IPS-20b (cell line): ENCODE results near the gene SP2.
"Not testable (repeated sequence)": the region's sequence is repeated elsewhere in the genome, so short reads cannot be mapped to it uniquely, and the experiment has no call there.

ENCODE experiments used
- H3K27ac ChIP-seq: one replicate; pipeline ENCODE4 v1.5.1; 2013; ENCODE audit warnings: low read length
- H3K27me3 ChIP-seq: 2 replicates; pipeline ENCODE4 v1.6.1; 2013; ENCODE audit warnings: mild to moderate bottlenecking, low read length, inconsistent platforms; ENCODE audit not compliant: insufficient read depth
- H3K36me3 ChIP-seq: 2 replicates; pipeline ENCODE4 v1.6.1; 2013; ENCODE audit warnings: low read depth, mild to moderate bottlenecking, inconsistent platforms, low read length, moderate library complexity; ENCODE audit not compliant: insufficient read depth
- H3K4me1 ChIP-seq: 2 replicates; pipeline ENCODE4 v1.6.1; 2013; ENCODE audit warnings: mild to moderate bottlenecking, control low read depth, inconsistent platforms, low read length, moderate library complexity; ENCODE audit not compliant: insufficient read depth
- H3K4me3 ChIP-seq: 2 replicates; pipeline ENCODE4 v1.5.1; 2013; ENCODE audit warnings: mild to moderate bottlenecking, low read length, inconsistent platforms
- H3K9ac ChIP-seq: 2 replicates; pipeline ENCODE4 v1.6.1; 2013; ENCODE audit warnings: low read depth, mild to moderate bottlenecking, inconsistent platforms, low read length, moderate library complexity
- H3K9me3 ChIP-seq: 2 replicates; pipeline ENCODE4 v1.6.1; 2013; ENCODE audit warnings: mild to moderate bottlenecking, low read depth, low read length, inconsistent platforms; ENCODE audit not compliant: insufficient read depth

SP2 gene

DNA sequence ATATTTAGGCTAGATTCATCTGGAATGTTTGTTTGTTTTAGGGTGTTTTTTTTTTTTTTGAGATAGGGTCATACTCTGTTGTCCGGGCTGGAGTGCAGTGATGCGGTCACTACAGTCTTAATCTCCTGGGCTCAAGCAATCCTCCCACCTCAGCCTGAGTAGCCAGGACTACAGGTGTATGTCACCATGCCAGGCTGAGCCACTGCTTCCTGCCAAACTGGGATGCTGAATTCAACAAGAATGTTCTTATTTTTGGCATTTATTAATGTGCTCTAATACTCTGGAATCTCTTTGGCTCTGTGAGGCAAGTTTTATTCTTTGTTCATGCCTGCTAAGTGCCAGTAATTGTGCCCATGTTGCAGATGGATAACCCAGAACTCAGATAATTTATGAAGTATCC lies 21.5 kb downstream of the SP2 start:
- Histone ChIP-seq H3K27ac (no peak overlapping the region), H3K36me3 (peaks cover 23% of the 10 kb centered on the region), H3K27me3 (no peaks in the 10 kb centered on the region), H3K4me1 (no peaks in the 10 kb centered on the region), H3K4me3 (no peak overlapping the region), H3K9me3 (no peaks in the 10 kb centered on the region), H3K9ac (no peak overlapping the region)

DNA sequence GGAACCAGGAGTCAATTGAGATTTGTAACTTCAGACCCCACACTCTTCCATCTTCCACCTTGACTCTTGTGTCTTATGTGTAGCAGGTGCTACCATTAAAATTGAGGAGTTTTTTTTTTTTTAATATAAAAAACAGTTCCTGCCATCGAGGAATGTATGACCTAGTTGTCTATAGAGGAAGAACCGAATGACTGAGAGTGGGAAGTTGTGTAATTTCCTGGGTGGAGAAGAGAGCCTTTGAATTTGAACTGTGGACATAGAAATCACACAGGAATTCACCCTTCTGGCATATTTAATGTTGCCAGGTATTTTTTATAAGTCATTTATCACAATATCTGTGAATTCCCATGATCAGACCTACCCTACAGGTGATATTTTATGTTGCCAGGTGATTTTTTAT lies 22.0 kb downstream of the SP2 start:
- Histone ChIP-seq H3K4me1 (no peaks in the 10 kb centered on the region), H3K9ac (no peak overlapping the region), H3K9me3 (no peaks in the 10 kb centered on the region), H3K27me3 (no peaks in the 10 kb centered on the region), H3K36me3 (peaks cover 27% of the 10 kb centered on the region), H3K27ac (no peak overlapping the region), H3K4me3 (no peak overlapping the region)

- H3K4me1 ChIP-seq, result no peaks in the 10 kb centered on the region
- no peaks in the 10 kb centered on the region for H3K27me3 ChIP-seq
- no peak overlapping the region for H3K27ac ChIP-seq
- H3K36me3 ChIP-seq, result peaks cover 36% of the 10 kb centered on the region
- H3K9me3 ChIP-seq, result no peaks in the 10 kb centered on the region
- H3K9ac ChIP-seq, result no peak overlapping the region
- no peak overlapping the region for H3K4me3 ChIP-seq
Observed at GRCh38 chr17:47918991-47919390, 23.0 kb downstream of the SP2 start.

DNA sequence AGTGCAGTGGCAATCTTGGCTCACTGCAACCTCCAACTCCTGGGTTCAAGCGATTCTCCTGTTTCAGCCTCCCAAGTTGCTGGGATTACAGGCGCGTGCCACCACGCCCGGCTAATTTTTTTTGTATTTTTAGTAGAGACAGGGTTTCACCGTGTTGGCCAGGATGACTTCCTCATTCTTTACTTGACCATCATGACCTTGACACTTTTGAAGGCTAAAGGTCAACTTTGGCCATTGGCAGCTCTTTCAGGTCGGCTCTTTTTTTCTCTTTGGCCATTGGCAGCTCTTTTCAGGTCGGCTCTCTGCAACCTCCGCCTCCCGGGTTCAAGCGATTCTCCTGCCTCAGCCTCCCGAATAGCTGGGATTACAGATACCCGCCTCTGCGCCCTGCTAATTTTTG lies 23.9 kb downstream of the SP2 start:
- H3K27me3 ChIP-seq, H3K4me3 ChIP-seq, H3K4me1 ChIP-seq, H3K9ac ChIP-seq, H3K9me3 ChIP-seq, H3K27ac ChIP-seq: not testable (repeated sequence)
- H3K36me3 ChIP-seq, result peaks cover 45% of the 10 kb centered on the region

DNA sequence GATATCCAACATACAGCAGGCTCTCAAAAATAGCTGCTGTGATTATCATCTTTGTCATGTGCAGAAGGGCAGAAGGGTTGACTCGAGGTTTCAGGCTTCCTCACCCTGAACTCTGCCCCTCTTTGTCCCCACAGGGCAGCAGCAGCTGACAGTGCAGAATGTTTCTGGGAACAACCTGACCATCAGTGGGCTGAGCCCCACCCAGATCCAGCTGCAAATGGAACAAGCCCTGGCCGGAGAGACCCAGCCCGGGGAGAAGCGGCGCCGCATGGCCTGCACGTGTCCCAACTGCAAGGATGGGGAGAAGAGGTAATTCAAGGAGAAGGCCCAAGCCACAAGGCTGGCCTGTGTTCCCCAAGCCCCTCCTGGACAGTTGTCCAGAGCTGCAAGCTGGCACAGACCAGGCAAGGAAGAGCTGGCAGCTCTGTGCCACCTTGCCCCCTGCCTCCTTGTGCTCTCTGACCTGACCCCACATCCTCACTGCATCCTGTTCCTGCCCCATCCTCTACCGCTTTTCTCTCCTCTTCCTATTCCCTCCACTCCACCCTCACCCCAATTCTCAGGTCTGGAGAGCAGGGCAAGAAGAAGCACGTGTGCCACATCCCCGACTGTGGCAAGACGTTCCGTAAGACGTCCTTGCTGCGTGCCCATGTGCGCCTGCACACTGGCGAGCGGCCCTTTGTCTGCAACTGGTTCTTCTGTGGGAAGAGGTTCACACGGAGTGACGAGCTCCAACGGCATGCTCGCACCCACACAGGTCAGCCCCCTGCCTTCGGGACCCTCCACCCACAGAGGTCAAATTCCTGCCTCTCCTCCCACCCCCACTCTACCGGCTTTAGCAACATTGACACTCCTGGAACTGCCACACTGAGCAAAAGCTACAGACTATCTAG lies 29.0 kb downstream of the SP2 start:
- H3K4me3 ChIP-seq, result no peak overlapping the region
- peaks cover 58% of the 10 kb centered on the region for H3K36me3 ChIP-seq
- H3K9me3 ChIP-seq, result no peaks in the 10 kb centered on the region
- H3K9ac ChIP-seq, result no peak overlapping the region
- no peak overlapping the region for H3K27ac ChIP-seq
- H3K27me3 ChIP-seq, result no peaks in the 10 kb centered on the region
- H3K4me1 ChIP-seq, result no peaks in the 10 kb centered on the region

- Histone ChIP-seq H3K27me3 (no peaks in the 10 kb centered on the region), H3K4me1 (no peaks in the 10 kb centered on the region), H3K9ac (no peak overlapping the region), H3K4me3 (no peak overlapping the region), H3K9me3 (no peaks in the 10 kb centered on the region), H3K27ac (no peak overlapping the region), H3K36me3 (peaks cover 61% of the 10 kb centered on the region)
Observed at GRCh38 chr17:47925678-47925988, 29.6 kb downstream of the SP2 start.

DNA sequence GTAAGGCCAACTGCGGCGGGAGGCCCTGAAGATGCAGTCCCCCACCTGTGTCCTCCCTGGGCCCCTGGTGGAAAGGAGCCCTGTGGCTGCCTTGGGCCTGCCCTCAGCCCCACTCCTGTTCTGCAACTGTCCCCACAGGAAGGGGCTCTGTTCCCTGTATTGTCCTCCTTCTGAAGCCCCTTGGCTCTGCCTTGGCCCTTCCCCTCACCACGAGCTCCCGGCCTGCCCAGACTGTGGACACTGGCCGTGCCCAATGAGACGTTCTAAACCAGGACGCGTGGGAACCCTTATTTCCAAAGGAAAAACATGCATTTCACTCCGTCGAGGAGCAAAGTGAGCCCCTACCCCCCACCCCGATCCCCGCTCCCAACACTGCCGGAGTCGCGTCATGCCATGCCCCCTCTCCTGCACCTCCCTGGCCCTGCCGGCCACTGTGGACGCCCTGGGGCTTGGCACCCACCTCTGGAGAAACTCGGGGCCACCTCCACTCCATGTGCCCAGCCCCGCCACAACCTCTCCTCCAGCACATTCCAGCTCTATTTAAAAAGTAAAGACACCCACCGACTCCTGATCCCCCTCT lies 31.9 kb downstream of the SP2 start:
- Histone ChIP-seq H3K27ac (no peak overlapping the region), H3K36me3 (peaks cover 56% of the 10 kb centered on the region), H3K27me3 (no peaks in the 10 kb centered on the region), H3K9ac (no peak overlapping the region), H3K4me3 (no peak overlapping the region), H3K9me3 (no peaks in the 10 kb centered on the region), H3K4me1 (no peaks in the 10 kb centered on the region)

- H3K9me3 ChIP-seq, result no peaks in the 10 kb centered on the region
- H3K36me3 ChIP-seq, result peaks cover 51% of the 10 kb centered on the region
Observed at GRCh38 chr17:47928415-47928814, 32.4 kb downstream of the SP2 start.

DNA sequence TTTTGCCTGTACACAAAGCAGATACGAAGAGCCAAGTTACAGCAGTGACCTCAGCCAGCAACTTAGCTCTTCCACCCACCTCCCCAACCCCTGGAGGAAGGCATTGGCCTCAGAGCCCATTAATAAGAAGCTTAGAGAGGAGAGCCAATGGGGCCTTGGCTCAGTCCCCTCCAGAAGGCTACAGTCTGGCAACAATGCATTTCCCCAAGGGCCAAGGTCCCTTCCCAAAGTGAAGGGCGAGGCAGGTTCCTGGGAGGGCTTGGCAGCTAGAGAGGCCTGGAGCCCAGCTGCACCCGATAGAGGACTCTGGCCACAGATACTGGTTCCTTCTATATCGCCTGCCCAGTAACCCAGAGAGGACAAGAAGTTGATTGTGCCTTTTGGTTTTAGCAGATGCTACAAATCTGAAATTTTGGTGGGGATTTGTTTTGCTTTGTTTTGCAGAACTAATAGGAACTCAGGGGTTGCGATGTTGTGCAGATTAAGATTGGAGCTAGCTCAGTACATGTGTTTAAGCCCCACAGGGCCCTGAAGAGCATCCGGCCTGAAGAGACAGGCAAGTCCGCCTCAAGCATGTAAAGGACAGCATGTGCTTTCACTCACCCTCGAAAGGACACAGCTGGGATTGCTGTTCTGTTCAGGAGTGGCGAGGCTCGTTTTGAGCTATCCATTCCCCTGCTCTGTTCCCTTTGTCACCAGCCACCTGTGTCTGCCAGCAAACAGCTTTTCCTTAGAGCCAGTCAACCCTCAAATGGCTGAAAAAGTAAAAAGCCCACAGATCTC lies 33.4 kb downstream of the SP2 start:
- Histone ChIP-seq H3K9ac (no peak overlapping the region), H3K4me3 (no peak overlapping the region), H3K4me1 (no peaks in the 10 kb centered on the region), H3K9me3 (no peaks in the 10 kb centered on the region), H3K36me3 (peaks cover 41% of the 10 kb centered on the region), H3K27me3 (no peaks in the 10 kb centered on the region), H3K27ac (no peak overlapping the region)

More at GRCh38 chr17:47928415-47928814, 32.4 kb downstream of the SP2 start:
- no peak overlapping the region for H3K4me3 ChIP-seq
- H3K4me1 ChIP-seq, result no peaks in the 10 kb centered on the region
- H3K9ac ChIP-seq, result no peak overlapping the region
- H3K27me3 ChIP-seq, result no peaks in the 10 kb centered on the region
- H3K27ac ChIP-seq, result no peak overlapping the region

DNA sequence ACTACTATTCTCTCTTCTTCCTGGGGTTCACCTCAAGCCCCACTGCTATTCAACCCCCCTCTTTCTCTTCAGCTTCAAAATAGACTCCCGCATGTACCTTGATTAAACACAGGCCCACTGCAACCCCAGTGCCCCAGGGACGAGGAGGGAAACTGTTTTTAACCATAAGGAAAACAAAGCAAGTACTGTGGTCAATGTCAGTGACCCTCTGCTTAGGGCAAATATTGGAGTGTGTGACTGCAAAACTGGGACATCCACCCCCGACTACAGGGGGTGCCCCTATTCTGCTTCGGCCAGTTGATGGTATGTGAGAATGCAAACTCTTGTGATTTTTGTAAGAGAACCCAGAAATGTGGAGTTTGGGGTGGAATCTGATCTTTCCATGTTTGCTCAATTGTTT lies 35.8 kb downstream of the SP2 start:
- Histone ChIP-seq H3K4me1 (no peaks in the 10 kb centered on the region), H3K9me3 (no peaks in the 10 kb centered on the region), H3K4me3 (no peak overlapping the region), H3K27ac (no peak overlapping the region), H3K27me3 (no peaks in the 10 kb centered on the region), H3K36me3 (peaks cover 20% of the 10 kb centered on the region), H3K9ac (no peak overlapping the region)

GRCh38 chr17:47934856-47935255 lies 38.8 kb downstream of the SP2 start:
- peaks cover 7% of the 10 kb centered on the region; the same call in 1 of the 2 replicates for H3K27me3 ChIP-seq
- peaks cover 5% of the 10 kb centered on the region; the same call in 1 of the 2 replicates for H3K36me3 ChIP-seq
- H3K4me3 ChIP-seq, result no peak overlapping the region
- H3K4me1 ChIP-seq, result no peaks in the 10 kb centered on the region
- no peak overlapping the region for H3K9ac ChIP-seq
- H3K9me3 ChIP-seq, result no peaks in the 10 kb centered on the region
- H3K27ac ChIP-seq, result no peak overlapping the region

DNA sequence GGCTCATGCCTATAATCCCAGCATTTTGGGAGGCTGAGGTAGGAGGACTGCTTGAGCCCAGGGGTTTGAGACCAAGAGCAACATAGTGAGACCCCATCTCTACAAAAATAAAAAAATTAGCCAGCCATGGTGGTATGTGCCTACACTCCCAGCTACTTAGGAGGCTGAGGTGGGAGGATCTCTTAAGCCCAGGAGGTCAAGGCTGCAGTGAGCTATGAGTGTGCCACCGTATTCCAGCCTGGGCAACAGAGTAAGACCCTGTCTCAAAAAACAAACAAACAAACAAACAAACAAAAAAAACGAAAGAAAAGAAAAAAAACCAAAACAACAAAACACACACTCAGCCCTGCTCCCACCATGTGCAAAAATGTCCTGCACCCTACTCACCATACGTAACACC lies 39.4 kb downstream of the SP2 start:
- not testable (repeated sequence) for H3K4me1 ChIP-seq, H3K9me3 ChIP-seq, H3K36me3 ChIP-seq, H3K4me3 ChIP-seq, H3K27ac ChIP-seq, H3K9ac ChIP-seq
- H3K27me3 ChIP-seq, result peaks cover 13% of the 10 kb centered on the region; the same call in 1 of the 2 replicates
